MM.1S (cell line): Measurements from ENCODE around the gene PITX3.

Experiments used
- CTCF ChIP-seq: fragments of 300-600 bp; sonication (generic); IDR thresholded peaks from 2 replicates; pipeline ENCODE4 v1.5.1; 2016; ENCODE audit warnings: antibody characterized with exemption, low read length, mixed read lengths
- EZH2 ChIP-seq: fragments of 300-600 bp; sonication (generic); optimal IDR thresholded peaks from 2 replicates; pipeline ENCODE3; 2017; ENCODE audit warnings: low read depth, mild to moderate bottlenecking, antibody characterized with exemption, low read length, mixed read lengths

- TF ChIP-seq CTCF (no peak), EZH2 (no peak)
Observed at GRCh38 chr10:102264371-102264770, 23.1 kb upstream of the PITX3 start.
